LNCaP clone FGC (cell line): ENCODE data around the gene NBPF3.

Experiments
- DNase-seq: peaks from one replicate; pipeline ENCODE4 v3.0.0-alpha.2; 2011; ENCODE audit warnings: low read depth
- H3K4me3 ChIP-seq: 2 replicates; pipeline ENCODE4 v1.5.1; 2011; ENCODE audit warnings: mild to moderate bottlenecking, low read depth, low read length, control low read depth
- CTCF ChIP-seq: IDR thresholded peaks from 2 replicates; pipeline ENCODE4 v1.5.1; 2012; ENCODE audit warnings: mild to moderate bottlenecking; ENCODE audit not compliant: control insufficient read depth, insufficient read depth; ENCODE audit errors: extremely low read depth

The NBPF3 gene

GRCh38 chr1:21520899-21521716 is 81.2 kb downstream of the NBPF3 start:
- TF ChIP-seq CTCF, result no peak
- H3K4me3 ChIP-seq, result no peak overlapping the region

GRCh38 chr1:21521717-21522060 is 81.8 kb downstream of the NBPF3 start:
- no peak for DNase-seq
- H3K4me3 ChIP-seq, result no peak overlapping the region
- no peak for TF ChIP-seq CTCF

More at GRCh38 chr1:21520899-21521716, 81.2 kb downstream of the NBPF3 start:
- DNase-seq, result no peak

GRCh38 chr1:21522525-21523038 is 82.6 kb downstream of the NBPF3 start:
- TF ChIP-seq CTCF, result no peak
- no peak for DNase-seq
- H3K4me3 ChIP-seq, result no peak overlapping the region

- H3K4me3 ChIP-seq, result no peak overlapping the region
- no peak for TF ChIP-seq CTCF
- no peak for DNase-seq
Measured at GRCh38 chr1:21523297-21523813, 83.4 kb downstream of the NBPF3 start.

GRCh38 chr1:21524220-21524619 is 84.3 kb downstream of the NBPF3 start:
- TF ChIP-seq CTCF, result no peak
- no peak overlapping the region for H3K4me3 ChIP-seq
- no peak for DNase-seq

- no peak for TF ChIP-seq CTCF
- DNase-seq, result no peak
- H3K4me3 ChIP-seq, result no peak overlapping the region
Measured at GRCh38 chr1:21524686-21525339, 84.9 kb downstream of the NBPF3 start.
